Forelimb muscle (tissue), 1 donor: ENCODE data around the gene NLGN4X. TPM values are rescaled to one million over a fixed set of nuclear protein-coding genes. Genes with fewer than 3 reads are reported as not detected.

ENCODE experiments used
- DNase-seq: peaks from one replicate; pipeline ENCODE4 v3.0.0-alpha.2; 2013; ENCODE audit warnings: low read depth
- polyA plus RNA-seq: library from polyadenylated mRNA; unstranded; fragments of 120-200 nt; gene quantifications from one replicate; pipeline ENCODE4 v1.2.1, GENCODE V29; 2013; ENCODE audit not compliant: insufficient read length

The NLGN4X gene
- polyA plus RNA-seq, 1 donor, result 2.0 TPM

DNA sequence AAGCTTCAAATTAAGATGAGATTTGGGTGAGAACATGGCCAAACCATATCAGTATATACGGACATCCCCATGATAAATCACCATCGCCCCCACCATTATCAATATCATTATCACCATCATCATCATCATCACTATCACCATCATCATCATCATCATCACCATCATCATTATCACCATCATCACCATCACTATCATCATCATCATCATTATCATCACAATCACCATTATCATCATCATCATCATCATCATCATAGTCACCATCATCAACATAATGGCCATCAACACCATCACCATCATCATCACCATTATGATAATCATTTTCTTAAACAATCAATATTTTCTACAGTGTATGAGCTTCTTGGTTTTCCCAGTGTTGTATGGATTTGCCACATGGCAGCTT lies 360.9 kb downstream of the NLGN4X start:
- no peak for DNase-seq

DNA sequence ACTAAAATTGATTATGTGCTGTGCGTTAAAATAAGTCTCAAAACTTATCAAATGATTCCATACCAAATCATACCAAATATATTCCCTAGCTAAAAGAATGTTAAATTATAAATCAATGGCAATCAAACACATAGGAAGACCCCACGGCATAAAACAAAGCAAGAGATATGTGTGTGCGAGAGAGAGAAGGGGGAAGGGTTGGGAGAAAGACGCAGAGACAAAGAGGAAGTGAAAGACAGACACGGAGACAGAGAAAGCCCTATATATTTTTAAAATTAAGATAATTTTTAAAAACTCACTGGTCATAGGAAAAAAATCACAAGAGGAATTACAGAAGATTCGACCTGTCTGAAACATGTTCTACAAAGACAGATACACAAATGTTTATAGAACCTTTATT lies 371.4 kb downstream of the NLGN4X start:
- no peak for DNase-seq

DNA sequence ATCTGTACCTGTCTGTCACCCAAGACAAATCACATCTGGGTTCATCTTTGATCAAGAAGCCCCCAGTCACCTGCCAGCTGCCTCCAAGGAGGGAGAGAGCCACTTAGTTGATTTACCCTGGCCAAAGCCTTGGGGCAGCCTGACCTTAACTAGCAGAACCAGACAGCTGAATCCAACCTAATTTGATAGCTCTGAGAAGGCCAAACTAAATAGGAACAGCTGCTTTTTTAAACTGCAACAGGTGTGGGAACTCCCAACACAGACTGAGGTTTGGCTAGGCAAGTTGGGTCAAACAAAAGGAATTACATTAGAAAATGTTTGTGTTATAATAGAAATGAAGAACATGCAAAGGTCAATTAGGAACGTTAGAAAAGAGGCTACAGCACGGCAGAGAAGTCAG lies 375.7 kb downstream of the NLGN4X start:
- no peak for DNase-seq

DNA sequence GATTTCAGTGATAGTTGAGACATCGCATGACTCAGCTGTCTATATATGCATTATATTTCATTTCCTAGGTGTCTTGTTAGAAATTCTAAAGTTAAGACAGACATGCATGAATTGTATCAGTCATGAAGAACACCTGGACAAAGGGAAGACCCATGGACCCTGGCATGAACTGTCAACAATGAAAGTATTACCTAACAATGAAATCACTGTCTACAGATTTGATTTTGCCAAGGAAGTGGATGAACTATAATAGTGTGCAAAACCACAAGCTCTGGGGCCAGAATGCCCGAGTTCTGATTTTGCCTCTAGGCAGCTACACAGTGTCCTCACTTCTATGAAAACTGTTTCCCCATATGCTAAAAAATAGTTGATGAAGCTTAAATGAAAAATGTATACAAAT lies 386.1 kb downstream of the NLGN4X start:
- DNase-seq, result no peak
